ENCODE results near the gene SH2D4B. TPM values are rescaled to one million over a fixed set of nuclear protein-coding genes. Genes with fewer than 3 reads are reported as not detected.

SH2D4B gene
- polyA plus RNA-seq, 1 donor from 2014 or later: 1.4 TPM

- H3F3A ChIP-seq (ENCODE audit: insufficient read depth, low read length, poor library complexity, severe bottlenecking): no peaks in the 10 kb centered on the region
- H3K27me3 ChIP-seq (ENCODE audit: insufficient read depth, low read depth, low read length): no peaks in the 10 kb centered on the region
- no peaks in the 10 kb centered on the region for H3K36me3 ChIP-seq (ENCODE audit: insufficient read depth, low read length)
- no peaks in the 10 kb centered on the region for H3K9me3 ChIP-seq (ENCODE audit: low read length)
- H2AFZ ChIP-seq (ENCODE audit: low read depth, low read length): no peak overlapping the region
- H3K79me2 ChIP-seq (replicated peaks; ENCODE audit: insufficient read depth, low read length): no peaks in the 10 kb centered on the region
- no peak overlapping the region for H3K4me2 ChIP-seq (ENCODE audit: low read length)
- H3K27ac ChIP-seq (ENCODE audit: low read length): no peak overlapping the region
- TF ChIP-seq REST (IDR thresholded peaks at IDR 0.05; ENCODE audit: borderline replicate concordance) (no peak), CTCF (IDR thresholded peaks at IDR 0.05; ENCODE audit: poor library complexity, severe bottlenecking) (no peak), EZH2 (IDR thresholded peaks at IDR 0.05; ENCODE audit: borderline replicate concordance, insufficient read depth, low read length, poor library complexity, severe bottlenecking) (no peak), POLR2AphosphoS5 (IDR thresholded peaks at IDR 0.05) (no peak)
- H4K20me1 ChIP-seq (ENCODE audit: insufficient read depth): no peaks in the 10 kb centered on the region
- H3K9ac ChIP-seq (ENCODE audit: low read length): no peak overlapping the region
- H3K9me2 ChIP-seq (ENCODE audit: insufficient read depth, low read length): no peaks in the 10 kb centered on the region
- H3K4me3 ChIP-seq (ENCODE audit: low read length): no peak overlapping the region
These were observed 143.4 kb downstream of the SH2D4B start for GRCh38 chr10:80681142-80681541.

GRCh38 chr10:80684259-80684658 lies 146.6 kb downstream of the SH2D4B start:
- H3K79me2 ChIP-seq (replicated peaks; ENCODE audit: insufficient read depth, low read length): no peaks in the 10 kb centered on the region
- no peak overlapping the region for H2AFZ ChIP-seq (ENCODE audit: low read depth, low read length)
- no peaks in the 10 kb centered on the region for H4K20me1 ChIP-seq (ENCODE audit: insufficient read depth)
- no peak overlapping the region for H3K27ac ChIP-seq (ENCODE audit: low read length)
- no peaks in the 10 kb centered on the region for H3K36me3 ChIP-seq (ENCODE audit: insufficient read depth, low read length)
- no peaks in the 10 kb centered on the region for H3K9me3 ChIP-seq (ENCODE audit: low read length)
- no peak overlapping the region for H3K9ac ChIP-seq (ENCODE audit: low read length)
- no peaks in the 10 kb centered on the region for H3F3A ChIP-seq (ENCODE audit: insufficient read depth, low read length, poor library complexity, severe bottlenecking)
- no peak overlapping the region for H3K4me3 ChIP-seq (ENCODE audit: low read length)
- no peaks in the 10 kb centered on the region for H3K27me3 ChIP-seq (ENCODE audit: insufficient read depth, low read depth, low read length)
- H3K4me2 ChIP-seq (ENCODE audit: low read length): no peak overlapping the region
- no peaks in the 10 kb centered on the region for H3K9me2 ChIP-seq (ENCODE audit: insufficient read depth, low read length)
- TF ChIP-seq RAD21 (conservative IDR thresholded peaks at IDR 0.05): no peak
- TF ChIP-seq CTCF (IDR thresholded peaks at IDR 0.05; ENCODE audit: poor library complexity, severe bottlenecking): no peak
- TF ChIP-seq EZH2 (IDR thresholded peaks at IDR 0.05; ENCODE audit: borderline replicate concordance, insufficient read depth, low read length, poor library complexity, severe bottlenecking): no peak
- no peak for TF ChIP-seq POLR2AphosphoS5 (IDR thresholded peaks at IDR 0.05)
- no peak for TF ChIP-seq MXI1 (conservative IDR thresholded peaks at IDR 0.05; ENCODE audit: poor library complexity, severe bottlenecking)
- TF ChIP-seq EP300 (conservative IDR thresholded peaks at IDR 0.05; ENCODE audit: poor library complexity, severe bottlenecking): no peak
- no peak for TF ChIP-seq TAF1 (IDR thresholded peaks at IDR 0.05; ENCODE audit: low read depth)
- TF ChIP-seq REST (IDR thresholded peaks at IDR 0.05; ENCODE audit: borderline replicate concordance): no peak
- no peak for TF ChIP-seq SMC3 (conservative IDR thresholded peaks at IDR 0.05; ENCODE audit: poor library complexity)
